Tibial nerve (tissue), 4 donors: ENCODE results near the gene GLB1L2. TPM values are rescaled to one million over a fixed set of nuclear protein-coding genes. Genes with fewer than 3 reads are reported as not detected.

ENCODE experiments used
- DNase-seq, 2 donors: peaks; one replicate each; pipeline ENCODE4 v3.0.0-alpha.2; 2019; ENCODE audit warnings: low spot score in 2 of 2
- H3K27ac ChIP-seq, 4 donors: fragments of 200-600 bp; sonication (generic) in 3 of 4; one replicate each; pipeline ENCODE4 v1.5.1; 2017 to 2019; ENCODE audit warnings: mild to moderate bottlenecking in 1 of 4
- H3K27me3 ChIP-seq, 2 donors: fragments of 200-600 bp; sonication (generic) in 1 of 2; one replicate each; pipeline versions ENCODE4 v1.5.1 to v1.6.0; 2017 to 2019
- H3K36me3 ChIP-seq, 3 donors: fragments of 200-600 bp; sonication (generic); one replicate each; pipeline ENCODE4 v1.5.1; 2018 to 2019
- H3K4me1 ChIP-seq, 4 donors: fragments of 200-600 bp; sonication (generic) in 3 of 4; one replicate each; pipeline ENCODE4 v1.5.1; 2017 to 2019
- H3K4me3 ChIP-seq, 4 donors: fragments of 200-600 bp; sonication (generic) in 3 of 4; one replicate each; pipeline ENCODE4 v1.5.1; 2017 to 2019; ENCODE audit warnings: mild to moderate bottlenecking in 1 of 4, moderate library complexity in 1 of 4
- H3K9me3 ChIP-seq, 4 donors: fragments of 200-600 bp; sonication (generic) in 3 of 4; one replicate each; pipeline ENCODE4 v1.5.1; 2017 to 2019
- EP300 ChIP-seq, 2 donors: sonication (generic); formaldehyde crosslinking; IDR thresholded peaks; one replicate each; pipeline ENCODE4 v1.6.1; 2017; ENCODE audit warnings: antibody characterized with exemption in 2 of 2, mild to moderate bottlenecking in 1 of 2
- POLR2A ChIP-seq, 2 donors: fragments of 450-650 bp; IDR thresholded peaks; one replicate each; pipeline ENCODE4 v1.6.1; 2017; ENCODE audit warnings: antibody characterized with exemption in 2 of 2, mild to moderate bottlenecking in 2 of 2, moderate library complexity in 2 of 2
- WGBS, 2 donors: methylation state at CpG; one replicate each; pipeline ENCODE4 v1.1.5; 2018; 5-methylcytosine and 5-hydroxymethylcytosine counted together
- total RNA-seq, 4 donors: library from RNA; depleted of rRNA; stranded (reverse); fragments of >200 nt; gene quantifications; one replicate each; pipeline ENCODE4 v1.1.0, GENCODE V29; 2016
- TF ChIP-seq, protein P1 (sequence below), 5 experiments: fragments of 200-600 bp in 3 of 5; fragments of 450-650 bp in 2 of 5; sonication (generic) in 3 of 5; IDR thresholded peaks; one replicate each; pipeline ENCODE4 v1.5.1; 2016 to 2019; ENCODE audit warnings: antibody characterized with exemption in 5 of 5, mild to moderate bottlenecking in 3 of 5, moderate library complexity in 2 of 5

Gene GLB1L2
- total RNA-seq, 4 donors from 2014 or later: 2.0 to 8.1 (median 5.6) TPM

DNA sequence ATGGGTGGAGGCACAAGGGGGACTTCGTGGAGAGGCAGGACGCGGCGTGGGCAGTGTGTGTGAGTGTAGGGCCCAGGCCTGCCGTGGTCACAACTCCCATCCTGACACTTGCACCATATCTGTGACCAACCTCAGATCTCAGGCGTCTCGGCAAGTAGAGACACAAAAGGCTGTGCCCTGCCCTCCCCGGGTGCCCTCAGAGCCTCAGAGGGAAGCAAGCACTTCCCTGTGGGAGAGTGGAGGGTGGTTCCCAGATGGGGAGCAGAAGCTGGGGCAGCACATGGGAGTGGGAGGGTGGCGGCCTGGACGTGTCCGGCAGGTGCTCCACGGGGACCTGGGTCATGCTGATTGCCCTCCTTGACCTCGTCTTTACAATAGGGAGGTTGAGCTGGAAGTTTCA is 59.9 kb downstream of the GLB1L2 start:
- no peak for DNase-seq
- TF ChIP-seq POLR2A (IDR thresholded peaks at IDR 0.05): no peak
- TF ChIP-seq EP300 (IDR thresholded peaks at IDR 0.05): no peak
- TF ChIP-seq, protein P1, sequence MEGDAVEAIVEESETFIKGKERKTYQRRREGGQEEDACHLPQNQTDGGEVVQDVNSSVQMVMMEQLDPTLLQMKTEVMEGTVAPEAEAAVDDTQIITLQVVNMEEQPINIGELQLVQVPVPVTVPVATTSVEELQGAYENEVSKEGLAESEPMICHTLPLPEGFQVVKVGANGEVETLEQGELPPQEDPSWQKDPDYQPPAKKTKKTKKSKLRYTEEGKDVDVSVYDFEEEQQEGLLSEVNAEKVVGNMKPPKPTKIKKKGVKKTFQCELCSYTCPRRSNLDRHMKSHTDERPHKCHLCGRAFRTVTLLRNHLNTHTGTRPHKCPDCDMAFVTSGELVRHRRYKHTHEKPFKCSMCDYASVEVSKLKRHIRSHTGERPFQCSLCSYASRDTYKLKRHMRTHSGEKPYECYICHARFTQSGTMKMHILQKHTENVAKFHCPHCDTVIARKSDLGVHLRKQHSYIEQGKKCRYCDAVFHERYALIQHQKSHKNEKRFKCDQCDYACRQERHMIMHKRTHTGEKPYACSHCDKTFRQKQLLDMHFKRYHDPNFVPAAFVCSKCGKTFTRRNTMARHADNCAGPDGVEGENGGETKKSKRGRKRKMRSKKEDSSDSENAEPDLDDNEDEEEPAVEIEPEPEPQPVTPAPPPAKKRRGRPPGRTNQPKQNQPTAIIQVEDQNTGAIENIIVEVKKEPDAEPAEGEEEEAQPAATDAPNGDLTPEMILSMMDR (IDR thresholded peaks at IDR 0.05): no peak
- H3K36me3 ChIP-seq: no peaks in the 10 kb centered on the region
- H3K9me3 ChIP-seq: no peaks in the 10 kb centered on the region
- H3K27me3 ChIP-seq: no peaks in the 10 kb centered on the region
- 82 to 86% methylated on average over 11 to 13 of the region's 13 CpGs for WGBS, 2 donors
- H3K4me1 ChIP-seq: no peaks in the 10 kb centered on the region
- H3K4me3 ChIP-seq: no peak overlapping the region
- no peak overlapping the region for H3K27ac ChIP-seq

DNA sequence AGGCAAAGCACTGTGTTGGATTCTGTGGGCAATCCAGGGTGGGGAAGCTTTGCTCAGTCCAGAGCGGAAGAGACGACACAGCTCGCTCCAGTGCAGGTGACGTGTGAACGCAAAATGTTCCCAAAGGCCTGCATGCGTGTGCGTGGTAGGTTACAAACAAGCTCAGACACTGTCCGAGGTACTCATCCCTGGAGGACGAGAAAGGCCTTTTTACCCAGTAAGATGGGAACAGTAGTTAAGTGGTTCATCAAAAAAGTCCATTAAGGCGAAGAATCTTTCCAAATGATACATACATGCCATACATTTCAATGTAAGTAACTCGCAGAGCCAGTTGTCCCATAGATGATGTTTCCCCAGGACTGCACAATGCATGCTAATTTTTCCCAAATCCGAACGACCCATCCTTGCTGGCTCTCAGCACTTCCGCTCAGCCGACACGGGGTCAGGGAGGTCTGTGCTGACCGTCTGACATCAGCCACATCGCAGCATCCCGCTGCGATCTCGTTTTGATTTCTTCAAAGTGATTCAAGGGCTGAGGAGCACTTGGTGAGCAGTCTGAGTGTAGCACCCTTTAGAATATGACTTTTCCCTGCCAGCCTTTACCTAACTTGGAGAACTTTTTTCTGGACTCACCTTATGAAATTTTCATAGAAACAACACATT is 61.3 kb downstream of the GLB1L2 start:
- no peaks in the 10 kb centered on the region for H3K27me3 ChIP-seq
- H3K4me1 ChIP-seq: peaks cover 0 to 7% (median 0%) of the 10 kb centered on the region in 4 donors
- WGBS, 2 donors: 79 to 82% methylated on average over 21 of the region's 21 CpGs

DNA sequence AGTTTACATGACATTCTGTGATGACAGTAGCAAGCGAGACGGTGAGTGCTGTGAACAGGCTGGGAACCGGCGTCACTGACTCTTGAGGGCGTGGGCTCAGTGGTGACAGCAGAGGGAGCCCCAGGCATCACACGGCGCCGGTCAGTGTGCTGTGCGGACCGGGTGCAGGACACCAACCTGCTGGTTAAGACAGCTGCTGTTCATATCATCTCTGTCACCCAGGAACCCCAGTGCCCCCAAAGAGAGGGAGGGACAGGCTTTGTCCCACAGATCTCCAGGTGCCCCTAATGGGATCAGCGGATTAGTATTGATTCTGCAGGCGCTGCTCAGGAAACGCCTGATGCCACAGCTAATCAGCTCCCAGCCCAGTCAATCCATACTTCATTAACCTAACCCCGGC is 61.9 kb downstream of the GLB1L2 start:
- Histone ChIP-seq H3K4me1 (peaks cover 0 to 12% (median 0%) of the 10 kb centered on the region in 4 donors), H3K4me3 (no peak overlapping the region), H3K9me3 (no peaks in the 10 kb centered on the region), H3K27ac (no peak overlapping the region), H3K36me3 (no peaks in the 10 kb centered on the region), H3K27me3 (no peaks in the 10 kb centered on the region)
- WGBS, 2 donors: 42 to 49% methylated on average over 9 to 14 of the region's 14 CpGs
- DNase-seq: no peak
- TF ChIP-seq, protein P1 (IDR thresholded peaks at IDR 0.05): peak in 4 of 5 experiments; percentile 18 to 42 (median 28)
- no peak for TF ChIP-seq EP300 (IDR thresholded peaks at IDR 0.05)

More for the DNA sequence above, 61.3 kb downstream of the GLB1L2 start:
- DNase-seq: no peak
- TF ChIP-seq, protein P1 (IDR thresholded peaks at IDR 0.05): no peak
- no peak for TF ChIP-seq EP300 (IDR thresholded peaks at IDR 0.05)
- TF ChIP-seq POLR2A (IDR thresholded peaks at IDR 0.05): no peak
- H3K27ac ChIP-seq: no peak overlapping the region
- no peaks in the 10 kb centered on the region for H3K36me3 ChIP-seq
- H3K9me3 ChIP-seq: no peaks in the 10 kb centered on the region
- H3K4me3 ChIP-seq: no peak overlapping the region

DNA sequence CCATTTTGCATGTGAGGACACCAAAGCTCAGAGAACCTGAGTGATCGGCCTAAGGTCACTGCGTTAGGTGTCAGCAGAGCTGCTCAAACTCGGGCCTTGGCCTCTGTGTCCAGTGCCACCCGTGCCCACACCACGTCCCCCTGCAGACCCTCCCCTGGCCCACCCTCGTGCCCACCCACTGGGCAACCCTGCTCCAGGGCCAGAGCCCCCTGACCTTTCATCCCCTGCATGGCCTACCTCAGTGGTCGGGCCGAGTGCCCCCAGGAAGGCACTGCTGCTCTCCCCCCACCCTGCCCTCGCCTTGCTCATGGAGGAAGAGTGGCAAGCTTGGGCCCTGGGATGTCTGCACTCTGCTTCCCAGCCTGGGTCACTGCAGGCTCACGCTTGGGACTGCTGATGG is 62.5 kb downstream of the GLB1L2 start:
- no peak for DNase-seq
- H3K27ac ChIP-seq: no peak overlapping the region
- H3K4me3 ChIP-seq: no peak overlapping the region
- 83 to 92% methylated on average over 7 to 10 of the region's 10 CpGs for WGBS, 2 donors
- no peaks in the 10 kb centered on the region for H3K27me3 ChIP-seq
- no peaks in the 10 kb centered on the region for H3K9me3 ChIP-seq
- H3K4me1 ChIP-seq: peaks cover 0 to 19% (median 0%) of the 10 kb centered on the region in 4 donors
- no peaks in the 10 kb centered on the region for H3K36me3 ChIP-seq
- TF ChIP-seq EP300 (IDR thresholded peaks at IDR 0.05) (no peak), POLR2A (IDR thresholded peaks at IDR 0.05) (no peak)
- TF ChIP-seq, protein P1 (IDR thresholded peaks at IDR 0.05): no peak

DNA sequence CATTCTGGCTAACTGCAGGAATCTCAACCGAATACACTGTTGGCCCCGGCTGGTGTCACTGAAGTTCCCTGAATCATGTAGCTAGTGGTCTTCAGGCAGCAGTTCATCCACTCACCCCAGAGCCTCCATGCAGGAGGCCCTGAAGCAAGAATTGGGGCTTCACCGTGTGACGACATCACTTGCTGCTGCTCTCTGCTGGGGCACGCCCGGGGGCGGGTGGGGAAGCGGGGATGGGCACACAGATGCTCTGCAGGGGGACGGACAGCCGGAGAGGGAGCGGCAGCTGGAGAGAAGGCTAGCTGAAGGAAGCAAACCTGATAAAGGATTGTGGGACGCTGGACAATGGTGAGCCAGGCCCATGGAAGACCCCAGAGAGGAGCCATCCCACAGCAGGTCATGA is 63.2 kb downstream of the GLB1L2 start:
- Histone ChIP-seq H3K4me1 (peaks cover 0 to 19% (median 0%) of the 10 kb centered on the region in 4 donors), H3K27ac (no peak overlapping the region), H3K9me3 (no peaks in the 10 kb centered on the region), H3K4me3 (no peak overlapping the region), H3K27me3 (no peaks in the 10 kb centered on the region), H3K36me3 (no peaks in the 10 kb centered on the region)
- no peak for DNase-seq
- TF ChIP-seq POLR2A (IDR thresholded peaks at IDR 0.05): no peak
- TF ChIP-seq EP300 (IDR thresholded peaks at IDR 0.05): no peak
- TF ChIP-seq, protein P1 (IDR thresholded peaks at IDR 0.05): no peak
- 82 to 86% methylated on average over 12 of the region's 12 CpGs for WGBS, 2 donors
